Osteoblast (primary cell): ENCODE measurements around the gene PRSS27. TPM values are rescaled to one million over a fixed set of nuclear protein-coding genes. Genes with fewer than 3 reads are reported as not detected.

ENCODE experiments used
- DNase-seq: peaks from one replicate; pipeline ENCODE4 v3.0.0; 2011; ENCODE audit warnings: low spot score, mixed read lengths; ENCODE audit not compliant: insufficient read length; ENCODE audit errors: missing footprints
- H2AFZ ChIP-seq: 2 replicates; pipeline ENCODE4 v1.6.0; 2011; ENCODE audit warnings: mild to moderate bottlenecking, low read length
- H3K27ac ChIP-seq: 2 replicates; pipeline ENCODE4 v1.5.1; 2011; ENCODE audit warnings: mild to moderate bottlenecking, low read depth, low read length, moderate library complexity
- H3K27me3 ChIP-seq: 2 replicates; pipeline ENCODE4 v1.6.0; 2012; ENCODE audit warnings: mild to moderate bottlenecking, control low read depth, inconsistent platforms, low read length, moderate library complexity; ENCODE audit not compliant: insufficient read depth
- H3K36me3 ChIP-seq: 2 replicates; pipeline ENCODE4 v1.5.1; 2011; ENCODE audit warnings: mild to moderate bottlenecking, low read length, control low read depth, moderate library complexity; ENCODE audit not compliant: insufficient read depth
- H3K4me1 ChIP-seq: 2 replicates; pipeline ENCODE4 v1.5.1; 2011; ENCODE audit warnings: mild to moderate bottlenecking, low read length, control low read depth, moderate library complexity; ENCODE audit not compliant: insufficient read depth
- H3K4me2 ChIP-seq: 2 replicates; pipeline ENCODE4 v1.6.0; 2011; ENCODE audit warnings: mild to moderate bottlenecking, low read length; ENCODE audit not compliant: insufficient read depth
- H3K4me3 ChIP-seq: fragments of 200-600 bp; sonication (generic); 3 replicates; pipeline ENCODE4 v1.5.1; 2012; ENCODE audit warnings: mild to moderate bottlenecking, low read length, inconsistent platforms; ENCODE audit not compliant: insufficient read depth
- H3K79me2 ChIP-seq: 2 replicates; pipeline ENCODE4 v1.6.0; 2012; ENCODE audit warnings: mild to moderate bottlenecking, low read length, control low read depth, inconsistent platforms; ENCODE audit not compliant: insufficient read depth
- H3K9me3 ChIP-seq: 2 replicates; pipeline ENCODE4 v1.5.1; 2011; ENCODE audit warnings: low read depth, low read length, control low read depth
- H4K20me1 ChIP-seq: 2 replicates; pipeline ENCODE4 v1.6.0; 2012; ENCODE audit warnings: mild to moderate bottlenecking, low read length, control low read depth; ENCODE audit not compliant: insufficient read depth
- total RNA-seq: library from RNA; depleted of rRNA; stranded (reverse); fragments of >200 nt; gene quantifications from 2 replicates; pipeline ENCODE4 v1.2.3, GENCODE V29; 2012
- TF ChIP-seq, protein P1 (sequence below): IDR thresholded peaks from 2 replicates; pipeline ENCODE4 v1.5.1; 2011; ENCODE audit warnings: mild to moderate bottlenecking, low read depth, low read length, moderate library complexity; ENCODE audit errors: extremely low read depth

Gene PRSS27
- total RNA-seq, 1 donor, result 2.5 TPM

DNA sequence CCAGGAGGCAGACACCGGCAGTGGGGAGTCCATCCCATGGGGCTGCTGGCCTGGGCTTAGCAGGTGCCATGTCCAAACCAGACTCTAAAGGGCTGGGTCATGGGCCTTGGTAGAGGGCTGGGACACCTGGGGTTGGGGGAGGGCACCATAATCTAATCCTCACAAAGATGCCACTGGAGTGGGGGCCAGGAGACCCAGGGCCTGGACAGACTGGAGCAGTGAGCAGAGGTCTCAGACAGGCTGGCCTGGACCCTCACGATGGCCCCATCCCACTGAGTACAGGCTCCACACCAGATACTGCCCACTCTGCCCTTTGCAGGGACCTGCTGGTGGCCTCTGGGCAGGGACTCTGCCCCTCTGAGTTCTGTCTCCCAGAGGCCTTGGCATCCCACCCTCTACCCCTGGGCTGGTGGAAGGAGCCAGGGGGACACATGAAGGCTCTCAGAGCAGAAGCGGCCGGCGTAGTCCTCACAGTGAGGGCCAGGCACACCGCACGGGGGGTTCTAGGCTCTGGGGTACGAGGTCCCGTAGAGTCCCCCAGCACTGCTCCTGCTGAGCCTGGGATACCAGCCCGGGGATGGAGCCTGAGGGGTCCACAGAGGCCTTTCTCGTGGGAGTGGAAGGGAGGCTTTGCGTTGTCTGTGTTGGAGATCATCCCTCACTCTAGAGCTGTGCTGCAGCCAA lies 22.4 kb upstream of the PRSS27 start:
- no peaks in the 10 kb centered on the region for H3K79me2 ChIP-seq
- peak; percentile 36 for DNase-seq
- H3K4me1 ChIP-seq, result no peaks in the 10 kb centered on the region
- H3K4me3 ChIP-seq, result no peak overlapping the region
- H3K9me3 ChIP-seq, result no peaks in the 10 kb centered on the region
- no peaks in the 10 kb centered on the region for H3K36me3 ChIP-seq
- no peak overlapping the region for H3K4me2 ChIP-seq
- TF ChIP-seq, protein P1, sequence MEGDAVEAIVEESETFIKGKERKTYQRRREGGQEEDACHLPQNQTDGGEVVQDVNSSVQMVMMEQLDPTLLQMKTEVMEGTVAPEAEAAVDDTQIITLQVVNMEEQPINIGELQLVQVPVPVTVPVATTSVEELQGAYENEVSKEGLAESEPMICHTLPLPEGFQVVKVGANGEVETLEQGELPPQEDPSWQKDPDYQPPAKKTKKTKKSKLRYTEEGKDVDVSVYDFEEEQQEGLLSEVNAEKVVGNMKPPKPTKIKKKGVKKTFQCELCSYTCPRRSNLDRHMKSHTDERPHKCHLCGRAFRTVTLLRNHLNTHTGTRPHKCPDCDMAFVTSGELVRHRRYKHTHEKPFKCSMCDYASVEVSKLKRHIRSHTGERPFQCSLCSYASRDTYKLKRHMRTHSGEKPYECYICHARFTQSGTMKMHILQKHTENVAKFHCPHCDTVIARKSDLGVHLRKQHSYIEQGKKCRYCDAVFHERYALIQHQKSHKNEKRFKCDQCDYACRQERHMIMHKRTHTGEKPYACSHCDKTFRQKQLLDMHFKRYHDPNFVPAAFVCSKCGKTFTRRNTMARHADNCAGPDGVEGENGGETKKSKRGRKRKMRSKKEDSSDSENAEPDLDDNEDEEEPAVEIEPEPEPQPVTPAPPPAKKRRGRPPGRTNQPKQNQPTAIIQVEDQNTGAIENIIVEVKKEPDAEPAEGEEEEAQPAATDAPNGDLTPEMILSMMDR, result no peak
- H4K20me1 ChIP-seq, result no peaks in the 10 kb centered on the region
- no peak overlapping the region for H2AFZ ChIP-seq
- no peak overlapping the region for H3K27ac ChIP-seq
- H3K27me3 ChIP-seq, result peaks cover 6% of the 10 kb centered on the region

- Histone ChIP-seq H3K9me3 (no peaks in the 10 kb centered on the region), H3K4me2 (no peak overlapping the region), H3K27ac (no peak overlapping the region), H4K20me1 (no peaks in the 10 kb centered on the region), H3K27me3 (peaks cover 6% of the 10 kb centered on the region), H2AFZ (no peak overlapping the region), H3K36me3 (no peaks in the 10 kb centered on the region), H3K4me1 (no peaks in the 10 kb centered on the region), H3K79me2 (no peaks in the 10 kb centered on the region), H3K4me3 (no peak overlapping the region)
- TF ChIP-seq, protein P1, result no peak
- DNase-seq, result no peak
These were observed 21.1 kb upstream of the PRSS27 start for GRCh38 chr16:2741168-2741567.

- DNase-seq, result peak; percentile 63
- Histone ChIP-seq H3K79me2 (no peaks in the 10 kb centered on the region), H4K20me1 (no peaks in the 10 kb centered on the region), H3K27me3 (peaks cover 6% of the 10 kb centered on the region), H3K4me3 (no peak overlapping the region), H3K36me3 (no peaks in the 10 kb centered on the region), H2AFZ (no peak overlapping the region), H3K4me2 (no peak overlapping the region), H3K9me3 (no peaks in the 10 kb centered on the region), H3K27ac (no peak overlapping the region), H3K4me1 (no peaks in the 10 kb centered on the region)
- TF ChIP-seq, protein P1, result no peak
These were observed 20.5 kb upstream of the PRSS27 start for GRCh38 chr16:2740476-2740875.

GRCh38 chr16:2739625-2740430 lies 19.8 kb upstream of the PRSS27 start:
- Histone ChIP-seq H2AFZ (no peak overlapping the region), H3K27me3 (peaks cover 10% of the 10 kb centered on the region), H3K9me3 (no peaks in the 10 kb centered on the region), H3K27ac (no peak overlapping the region), H3K4me2 (no peak overlapping the region), H3K4me1 (no peaks in the 10 kb centered on the region), H3K36me3 (no peaks in the 10 kb centered on the region), H3K79me2 (no peaks in the 10 kb centered on the region), H3K4me3 (no peak overlapping the region), H4K20me1 (no peaks in the 10 kb centered on the region)
- TF ChIP-seq, protein P1, result no peak
- DNase-seq, result peak; percentile 62
